ENCODE data around the gene LEF1. TPM values are rescaled to one million over a fixed set of nuclear protein-coding genes. Genes with fewer than 3 reads are reported as not detected.

LEF1 gene
- total and polyA plus RNA-seq, 9 of the 15 experiments (the other 6 are each of a cell fraction or from before 2014, with no cell fraction given), result 15.1 to 81.1 (median 29.7) TPM

GRCh38 chr4:108159845-108160244 is 8.9 kb downstream of the LEF1 start:
- Histone ChIP-seq H3K9ac (ENCODE audit: insufficient read depth in 1 of 2, low read depth in 2 of 2, low read length in 2 of 2) (no peak overlapping the region), H3K9me3 (replicated peaks; ENCODE audit: control insufficient read depth, insufficient read depth, low read depth, low read length) (no peaks in the 10 kb centered on the region), H3K36me3 (ENCODE audit: control insufficient read depth, insufficient read depth, low read length) (peaks cover 47% of the 10 kb centered on the region), H3K27ac (ENCODE audit: extremely low read depth, low read depth, low read length) (no peak overlapping the region), H3K4me3 (no peak overlapping the region), H4K20me1 (replicated peaks; ENCODE audit: control insufficient read depth, insufficient read depth, low read length) (no peaks in the 10 kb centered on the region), H2AFZ (ENCODE audit: low read depth, low read length) (no peak overlapping the region), H3K27me3 (ENCODE audit: control insufficient read depth in 2 of 2, insufficient read depth in 2 of 2, low read length in 2 of 2) (no peaks in the 10 kb centered on the region), H3K4me1 (replicated peaks in 1 of 2; ENCODE audit: control insufficient read depth in 2 of 2, insufficient read depth in 2 of 2, low read length in 2 of 2) (no peaks in the 10 kb centered on the region; a peak in 1 of 5 replicates), H3K79me2 (ENCODE audit: control insufficient read depth, insufficient read depth, low read length) (peaks cover 3% of the 10 kb centered on the region; the same call in 1 of the 3 replicates), H3K4me2 (ENCODE audit: insufficient read depth, low read length) (no peak overlapping the region), H3K9me1 (ENCODE audit: control insufficient read depth, insufficient read depth, low read length) (no peaks in the 10 kb centered on the region)
- ChIA-PET POLR2A (interaction anchor here (0.5 to 1.4 kb wide), 2 partner anchors 30 to 45 kb away, joined by 3 to 5 read pairs; no protein-coding TSS in a partner anchor), CTCF (ENCODE audit: low intra/inter-chr PET ratio) (no interaction called here)
- BruUV-seq (replicated peaks), result no TSS peak
- DNase-seq (ENCODE audit: extremely low read depth in 1 of 4, low spot score in 3 of 4), result no peak
- WGBS (ENCODE audit: insufficient coverage, low coverage, missing lambda C conversion rate), result 64% methylated on average over 5 of the region's 5 CpGs
- intact Hi-C loops (cut with micrococcal nuclease) (no loop called here), in situ Hi-C loops (cut with MboI) (no loop called here)
- no peak for ATAC-seq
- TF ChIP-seq GMEB1 (CRISPR knock-in tag; IDR thresholded peaks at IDR 0.05) (no peak), SMARCC2 (IDR thresholded peaks at IDR 0.05; ENCODE audit: low read depth) (no peak), ZNF354B (CRISPR knock-in tag; IDR thresholded peaks at IDR 0.05) (no peak), POLR2A (conservative IDR thresholded peaks at IDR 0.05) (no peak), TEAD4 (IDR thresholded peaks at IDR 0.05; ENCODE audit: low read length) (no peak), TEAD4 (CRISPR knock-in tag; IDR thresholded peaks at IDR 0.05; ENCODE audit: borderline replicate concordance) (no peak), PYGO2 (tag; IDR thresholded peaks at IDR 0.05) (no peak), MTA3 (IDR thresholded peaks at IDR 0.05; ENCODE audit: borderline replicate concordance) (no peak), MBD2 (IDR thresholded peaks at IDR 0.05; ENCODE audit: borderline replicate concordance, low read depth) (no peak)
- no peak for FAIRE-seq

Measured in K562 (cell line).